ENCODE data around the gene IGSF21. TPM values are rescaled to one million over a fixed set of nuclear protein-coding genes. Genes with fewer than 3 reads are reported as not detected.

IGSF21 gene
- total RNA-seq, 2 donors from 2014 or later = 0.37 to 0.40 TPM

- DNase-seq = no peak
- intact Hi-C loops (cut with DNase I) = no loop called here
- no peaks in the 10 kb centered on the region for H3K27me3 ChIP-seq
- H3K4me3 ChIP-seq = no peak overlapping the region
- no peak overlapping the region for H3K27ac ChIP-seq
- no peaks in the 10 kb centered on the region for H3K9me3 ChIP-seq
- no peaks in the 10 kb centered on the region for H3K4me1 ChIP-seq
- H3K9ac ChIP-seq (ENCODE audit: low read depth in 2 of 2, low read length in 2 of 2) = no peak overlapping the region
- H3K36me3 ChIP-seq = no peaks in the 10 kb centered on the region
- TF ChIP-seq CTCF (IDR thresholded peaks at IDR 0.05) = no peak
Observed at GRCh38 chr1:18190598-18190997, 83.0 kb downstream of the IGSF21 start.

- DNase-seq = no peak
- no peaks in the 10 kb centered on the region for H3K27me3 ChIP-seq
- no peak for TF ChIP-seq CTCF (IDR thresholded peaks at IDR 0.05)
- H3K4me1 ChIP-seq = no peaks in the 10 kb centered on the region
- H3K9ac ChIP-seq (ENCODE audit: low read depth in 2 of 2, low read length in 2 of 2) = no peak overlapping the region
- H3K27ac ChIP-seq = no peak overlapping the region
- H3K4me3 ChIP-seq = no peak overlapping the region
- intact Hi-C loops (cut with DNase I) = no loop called here
- H3K9me3 ChIP-seq = no peaks in the 10 kb centered on the region
- no peaks in the 10 kb centered on the region for H3K36me3 ChIP-seq
Observed at GRCh38 chr1:18191037-18191436, 83.4 kb downstream of the IGSF21 start.

GRCh38 chr1:18191481-18192155, 84.0 kb downstream of the IGSF21 start:
- Histone ChIP-seq H3K4me3 (no peak overlapping the region), H3K27ac (no peak overlapping the region), H3K4me1 (no peaks in the 10 kb centered on the region), H3K27me3 (no peaks in the 10 kb centered on the region), H3K36me3 (no peaks in the 10 kb centered on the region), H3K9me3 (no peaks in the 10 kb centered on the region), H3K9ac (ENCODE audit: low read depth in 2 of 2, low read length in 2 of 2) (no peak overlapping the region)
- no peak for TF ChIP-seq CTCF (IDR thresholded peaks at IDR 0.05)
- intact Hi-C loops (cut with DNase I) = no loop called here
- no peak for DNase-seq

GRCh38 chr1:18192182-18192581, 84.6 kb downstream of the IGSF21 start:
- Histone ChIP-seq H3K4me3 (no peak overlapping the region), H3K4me1 (no peaks in the 10 kb centered on the region), H3K36me3 (no peaks in the 10 kb centered on the region), H3K27me3 (no peaks in the 10 kb centered on the region), H3K9me3 (no peaks in the 10 kb centered on the region), H3K27ac (no peak overlapping the region), H3K9ac (ENCODE audit: low read depth in 2 of 2, low read length in 2 of 2) (no peak overlapping the region)
- DNase-seq = no peak
- intact Hi-C loops (cut with DNase I) = no loop called here
- TF ChIP-seq CTCF (IDR thresholded peaks at IDR 0.05) = no peak

- Histone ChIP-seq H3K4me1 (no peaks in the 10 kb centered on the region), H3K27me3 (no peaks in the 10 kb centered on the region), H3K4me3 (no peak overlapping the region), H3K36me3 (no peaks in the 10 kb centered on the region), H3K27ac (no peak overlapping the region), H3K9me3 (no peaks in the 10 kb centered on the region), H3K9ac (ENCODE audit: low read depth in 2 of 2, low read length in 2 of 2) (no peak overlapping the region)
- no peak for DNase-seq
- intact Hi-C loops (cut with DNase I) = no loop called here
- no peak for TF ChIP-seq CTCF (IDR thresholded peaks at IDR 0.05)
Observed at GRCh38 chr1:18192974-18193373, 85.4 kb downstream of the IGSF21 start.
